DOHH2 (cell line): Measurements from ENCODE around the gene SCLT1.

Experiments
- H3F3A ChIP-seq: fragments of 200-600 bp; sonication (generic), shearing (Covaris generic); 2 replicates; pipeline ENCODE4 v1.6.0; 2016; ENCODE audit warnings: antibody characterized with exemption, mild to moderate bottlenecking; ENCODE audit not compliant: control insufficient read depth, insufficient read depth
- H3K27ac ChIP-seq: fragments of 200-600 bp; sonication (generic); 2 replicates; pipeline ENCODE4 v1.5.1; 2014; ENCODE audit warnings: low read depth, mild to moderate bottlenecking, low read length, moderate library complexity
- H3K27me3 ChIP-seq: fragments of 200-600 bp; sonication (generic); 2 replicates; pipeline ENCODE4 v1.6.1; 2014; ENCODE audit warnings: mild to moderate bottlenecking, low read length, mixed read lengths; ENCODE audit not compliant: control insufficient read depth
- H3K36me3 ChIP-seq: fragments of 200-600 bp; sonication (generic); 2 replicates; pipeline ENCODE4 v1.6.1; 2014; ENCODE audit warnings: mild to moderate bottlenecking, low read length, moderate library complexity, mixed read lengths; ENCODE audit not compliant: control insufficient read depth
- H3K4me1 ChIP-seq: fragments of 200-600 bp; sonication (generic); 2 replicates; pipeline ENCODE4 v1.6.1; 2014; ENCODE audit warnings: mild to moderate bottlenecking, low read length, mixed read lengths; ENCODE audit not compliant: control insufficient read depth
- H3K4me2 ChIP-seq: fragments of 200-600 bp; sonication (generic); 2 replicates; pipeline ENCODE4 v1.6.0; 2014; ENCODE audit warnings: mild to moderate bottlenecking, low read length, moderate library complexity
- H3K4me3 ChIP-seq: fragments of 200-600 bp; sonication (generic); 2 replicates; pipeline ENCODE4 v1.5.1; 2014; ENCODE audit warnings: mild to moderate bottlenecking, low read length, mixed read lengths
- H3K79me2 ChIP-seq: fragments of 200-600 bp; sonication (generic); 2 replicates; pipeline ENCODE4 v1.6.1; 2014; ENCODE audit warnings: mild to moderate bottlenecking, low read length, mixed read lengths; ENCODE audit not compliant: control insufficient read depth
- H3K9me2 ChIP-seq: fragments of 200-600 bp; sonication (generic); replicated peaks from 2 replicates; pipeline ENCODE4 v1.6.1; 2014; ENCODE audit warnings: mild to moderate bottlenecking, low read length, mixed read lengths; ENCODE audit not compliant: control insufficient read depth
- H3K9me3 ChIP-seq: fragments of 200-600 bp; sonication (generic); 2 replicates; pipeline ENCODE4 v1.6.1; 2014; ENCODE audit warnings: antibody characterized with exemption, low read length, mixed read lengths; ENCODE audit not compliant: control insufficient read depth, insufficient read depth
- H4K20me1 ChIP-seq: fragments of 200-600 bp; sonication (generic); 2 replicates; pipeline ENCODE4 v1.6.0; 2014; ENCODE audit warnings: low read depth, mild to moderate bottlenecking, antibody characterized with exemption, low read length, moderate library complexity; ENCODE audit not compliant: control insufficient read depth, insufficient read depth
- EZH2phosphoT487 ChIP-seq: fragments of 200-600 bp; sonication (generic); IDR thresholded peaks from 2 replicates; pipeline ENCODE4 v1.6.1; 2017; ENCODE audit warnings: borderline replicate concordance, mild to moderate bottlenecking, antibody characterized with exemption, low read length, moderate library complexity, mixed read lengths
- TF ChIP-seq, protein P1 (sequence below): fragments of 200-600 bp; sonication (generic); IDR thresholded peaks from one replicate; pipeline ENCODE4 v1.5.1; 2014; ENCODE audit warnings: antibody characterized with exemption, mild to moderate bottlenecking, low read depth, low read length; ENCODE audit not compliant: poor library complexity, severe bottlenecking

SCLT1 gene

DNA sequence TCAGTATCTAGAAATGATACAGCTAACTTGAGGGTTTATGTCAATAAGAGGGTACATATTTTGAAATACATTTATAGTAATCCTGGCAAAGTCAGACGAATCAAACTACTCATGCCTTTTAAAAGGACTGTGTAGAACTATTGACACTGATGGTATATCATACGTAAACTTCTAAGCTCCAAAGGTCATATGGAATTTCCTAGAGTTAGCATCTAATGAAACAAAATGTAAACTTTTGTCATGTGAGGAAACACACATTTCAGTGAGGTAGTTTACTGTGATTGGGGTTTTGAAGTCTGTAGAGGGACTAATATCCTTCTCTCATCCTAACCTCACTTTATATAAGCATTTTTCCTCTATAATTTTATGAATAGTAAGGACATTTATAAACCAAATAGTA lies 138.4 kb downstream of the SCLT1 start:
- TF ChIP-seq, protein P1, sequence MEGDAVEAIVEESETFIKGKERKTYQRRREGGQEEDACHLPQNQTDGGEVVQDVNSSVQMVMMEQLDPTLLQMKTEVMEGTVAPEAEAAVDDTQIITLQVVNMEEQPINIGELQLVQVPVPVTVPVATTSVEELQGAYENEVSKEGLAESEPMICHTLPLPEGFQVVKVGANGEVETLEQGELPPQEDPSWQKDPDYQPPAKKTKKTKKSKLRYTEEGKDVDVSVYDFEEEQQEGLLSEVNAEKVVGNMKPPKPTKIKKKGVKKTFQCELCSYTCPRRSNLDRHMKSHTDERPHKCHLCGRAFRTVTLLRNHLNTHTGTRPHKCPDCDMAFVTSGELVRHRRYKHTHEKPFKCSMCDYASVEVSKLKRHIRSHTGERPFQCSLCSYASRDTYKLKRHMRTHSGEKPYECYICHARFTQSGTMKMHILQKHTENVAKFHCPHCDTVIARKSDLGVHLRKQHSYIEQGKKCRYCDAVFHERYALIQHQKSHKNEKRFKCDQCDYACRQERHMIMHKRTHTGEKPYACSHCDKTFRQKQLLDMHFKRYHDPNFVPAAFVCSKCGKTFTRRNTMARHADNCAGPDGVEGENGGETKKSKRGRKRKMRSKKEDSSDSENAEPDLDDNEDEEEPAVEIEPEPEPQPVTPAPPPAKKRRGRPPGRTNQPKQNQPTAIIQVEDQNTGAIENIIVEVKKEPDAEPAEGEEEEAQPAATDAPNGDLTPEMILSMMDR = no peak
- no peak for TF ChIP-seq EZH2phosphoT487
- no peak overlapping the region for H3K4me2 ChIP-seq
- H3K9me2 ChIP-seq = no peaks in the 10 kb centered on the region
- H3K79me2 ChIP-seq = no peaks in the 10 kb centered on the region
- no peaks in the 10 kb centered on the region for H3K9me3 ChIP-seq
- peaks cover 6% of the 10 kb centered on the region for H3K36me3 ChIP-seq
- peaks cover 12% of the 10 kb centered on the region for H3K4me1 ChIP-seq
- no peaks in the 10 kb centered on the region for H4K20me1 ChIP-seq
- H3K4me3 ChIP-seq = no peak overlapping the region
- no peaks in the 10 kb centered on the region for H3F3A ChIP-seq
- no peaks in the 10 kb centered on the region for H3K27me3 ChIP-seq
- no peak overlapping the region for H3K27ac ChIP-seq

DNA sequence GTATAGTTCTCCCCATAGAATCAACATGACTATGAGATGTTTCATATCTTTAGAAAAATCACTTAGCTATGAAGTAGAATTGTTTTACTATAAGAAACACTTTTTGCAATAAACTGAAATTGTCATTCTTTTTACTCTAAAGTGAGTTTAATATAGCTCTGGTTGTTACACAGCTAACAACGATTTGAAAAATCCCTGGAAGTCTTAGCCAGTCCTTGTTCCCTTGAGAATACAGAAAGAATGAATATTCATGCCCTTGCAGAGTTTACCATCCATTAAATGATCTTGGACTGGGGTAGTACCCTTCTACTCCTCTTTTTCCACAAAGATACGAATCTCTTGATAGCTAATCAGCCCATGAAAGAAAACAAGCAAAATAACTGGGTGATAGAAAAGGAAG lies 142.0 kb downstream of the SCLT1 start:
- Histone ChIP-seq H3F3A (no peaks in the 10 kb centered on the region), H3K9me3 (no peaks in the 10 kb centered on the region), H3K27me3 (no peaks in the 10 kb centered on the region), H3K79me2 (no peaks in the 10 kb centered on the region), H3K4me1 (no peaks in the 10 kb centered on the region), H3K4me3 (no peak overlapping the region), H3K9me2 (no peaks in the 10 kb centered on the region), H3K4me2 (no peak overlapping the region), H3K36me3 (peaks cover 4% of the 10 kb centered on the region; the same call in 1 of the 2 replicates), H4K20me1 (no peaks in the 10 kb centered on the region), H3K27ac (no peak overlapping the region)
- TF ChIP-seq EZH2phosphoT487 = no peak
- TF ChIP-seq, protein P1 = no peak

DNA sequence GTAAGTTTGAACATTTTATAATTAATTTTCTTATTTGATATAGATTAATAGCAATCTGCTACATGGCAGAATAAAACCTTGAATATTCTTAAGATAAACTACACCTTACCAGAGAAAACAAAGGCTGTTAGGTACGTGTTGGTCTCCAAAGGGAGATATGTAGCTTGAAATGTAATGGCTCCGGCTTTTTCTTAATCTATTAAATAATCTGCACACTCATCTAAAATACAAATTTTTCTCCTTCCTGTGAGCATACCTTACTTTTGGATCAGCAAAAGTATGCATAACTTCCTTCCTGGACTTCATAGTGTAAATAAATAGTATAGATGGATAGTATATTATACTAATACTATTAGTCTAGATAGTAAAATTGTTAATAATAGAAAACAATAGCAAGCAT lies 142.5 kb downstream of the SCLT1 start:
- Histone ChIP-seq H3K27ac (no peak overlapping the region), H3K9me2 (no peaks in the 10 kb centered on the region), H3K79me2 (no peaks in the 10 kb centered on the region), H3K4me3 (no peak overlapping the region), H3K36me3 (peaks cover 4% of the 10 kb centered on the region; the same call in 1 of the 2 replicates), H3K27me3 (no peaks in the 10 kb centered on the region), H3K4me2 (no peak overlapping the region), H4K20me1 (no peaks in the 10 kb centered on the region), H3K4me1 (no peaks in the 10 kb centered on the region), H3K9me3 (no peaks in the 10 kb centered on the region), H3F3A (no peaks in the 10 kb centered on the region)
- TF ChIP-seq, protein P1 = no peak
- no peak for TF ChIP-seq EZH2phosphoT487
